Left lung (tissue), 10 donors: Measurements from ENCODE around the gene PABPN1. TPM values are rescaled to one million over a fixed set of nuclear protein-coding genes. Genes with fewer than 3 reads are reported as not detected.

Experiments used
- ATAC-seq: fragments of 200-7000 bp; cut with Tn5 transposase; one replicate; pipeline ENCODE4 v1.9.1; 2020; ENCODE audit warnings: moderate library complexity
- DNase-seq, 4 donors: peaks; one replicate each; pipeline ENCODE4 v3.0.0-alpha.2; 2013 to 2020
- H3K27ac ChIP-seq, 2 donors: fragments of 200-600 bp; sonication (generic) in 1 of 2; one replicate each; pipeline versions ENCODE4 v1.5.0 to v1.8.0; 2020 to 2021
- H3K27me3 ChIP-seq, 2 donors: fragments of 200-600 bp; sonication (generic) in 1 of 2; one replicate each; pipeline versions ENCODE4 v1.5.0 to v1.8.0; 2020 to 2021
- H3K36me3 ChIP-seq, 2 donors: fragments of 200-600 bp; sonication (generic) in 1 of 2; one replicate each; pipeline versions ENCODE4 v1.5.0 to v1.8.0; 2020 to 2021
- H3K4me1 ChIP-seq, 2 donors: fragments of 200-600 bp; one replicate each; pipeline ENCODE4 v1.8.0; 2021
- H3K4me3 ChIP-seq, 2 donors: fragments of 200-600 bp; sonication (generic) in 1 of 2; one replicate each; pipeline versions ENCODE4 v1.5.0 to v1.8.0; 2020 to 2021; ENCODE audit warnings: mild to moderate bottlenecking in 1 of 2
- H3K9me3 ChIP-seq, 2 donors: fragments of 200-600 bp; sonication (generic) in 1 of 2; one replicate each; pipeline versions ENCODE4 v1.5.0 to v1.8.0; 2020 to 2021
- intact Hi-C, 2 donors: fragments of 100-400 bp; cut with DNase I; formaldehyde crosslinking; loops; one replicate each; pipeline versions ENCODE4 v1.11.2 to v1.14.2; 2022
- polyA plus RNA-seq, 6 donors: library from polyadenylated mRNA; unstranded; fragments of 120-200 nt; gene quantifications; one replicate each; pipeline ENCODE4 v1.2.1, GENCODE V29; 2013; ENCODE audit not compliant: insufficient read length in 6 of 6
- total RNA-seq, 2 donors: library from RNA; stranded (reverse); fragmentation: NEBNext Ultra II Directional; extraction: Animal tissue kit (Norgen Biotek cat#: 25700); gene quantifications; one replicate each; pipeline ENCODE4 v1.2.1, GENCODE V29; 2021
- TF ChIP-seq, protein P1 (sequence below), 2 donors: fragments of 200-600 bp; sonication (generic) in 1 of 2; IDR thresholded peaks; one replicate each; pipeline versions ENCODE4 v1.5.0 to v1.8.0; 2021; ENCODE audit warnings: antibody characterized with exemption in 2 of 2
- donor health status: DM: no; HTN: yes; CAD: no.
- donor health status: DM: no; HTN: no; CAD: no.

Gene PABPN1
- total and polyA plus RNA-seq, 8 donors, result 119 to 256 (median 198) TPM

DNA sequence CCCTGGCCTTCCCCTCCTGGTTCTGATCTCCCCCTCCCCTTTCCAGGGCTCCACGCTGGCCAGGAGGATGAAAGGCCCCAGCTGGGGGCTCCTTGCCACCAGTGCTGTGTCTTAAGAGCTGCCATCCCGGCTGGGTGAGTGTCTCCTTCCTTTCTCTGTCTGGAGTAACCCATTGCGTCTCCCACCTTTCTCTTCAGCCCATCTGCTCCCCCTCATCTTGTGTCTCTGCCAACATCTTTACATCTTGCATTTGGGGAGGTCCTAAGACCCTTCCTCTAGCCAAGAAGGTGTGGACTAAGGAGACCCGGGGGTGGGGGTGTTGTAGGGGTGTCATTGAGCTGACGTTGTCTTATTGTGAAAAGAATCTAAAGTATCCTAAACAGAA, 14.1 kb upstream of the PABPN1 start:
- Histone ChIP-seq H3K4me3 (peak overlapping the region; percentile 82 to 85), H3K27ac (peak overlapping the region; percentile 78 to 84), H3K4me1 (peaks cover 25 to 41% of the 10 kb centered on the region in 2 donors), H3K36me3 (peaks cover 0 to 31% of the 10 kb centered on the region in 2 donors), H3K9me3 (no peaks in the 10 kb centered on the region), H3K27me3 (no peaks in the 10 kb centered on the region)
- DNase-seq (no peak), ATAC-seq (no peak)
- intact Hi-C loops, result no loop called here
- TF ChIP-seq, protein P1, sequence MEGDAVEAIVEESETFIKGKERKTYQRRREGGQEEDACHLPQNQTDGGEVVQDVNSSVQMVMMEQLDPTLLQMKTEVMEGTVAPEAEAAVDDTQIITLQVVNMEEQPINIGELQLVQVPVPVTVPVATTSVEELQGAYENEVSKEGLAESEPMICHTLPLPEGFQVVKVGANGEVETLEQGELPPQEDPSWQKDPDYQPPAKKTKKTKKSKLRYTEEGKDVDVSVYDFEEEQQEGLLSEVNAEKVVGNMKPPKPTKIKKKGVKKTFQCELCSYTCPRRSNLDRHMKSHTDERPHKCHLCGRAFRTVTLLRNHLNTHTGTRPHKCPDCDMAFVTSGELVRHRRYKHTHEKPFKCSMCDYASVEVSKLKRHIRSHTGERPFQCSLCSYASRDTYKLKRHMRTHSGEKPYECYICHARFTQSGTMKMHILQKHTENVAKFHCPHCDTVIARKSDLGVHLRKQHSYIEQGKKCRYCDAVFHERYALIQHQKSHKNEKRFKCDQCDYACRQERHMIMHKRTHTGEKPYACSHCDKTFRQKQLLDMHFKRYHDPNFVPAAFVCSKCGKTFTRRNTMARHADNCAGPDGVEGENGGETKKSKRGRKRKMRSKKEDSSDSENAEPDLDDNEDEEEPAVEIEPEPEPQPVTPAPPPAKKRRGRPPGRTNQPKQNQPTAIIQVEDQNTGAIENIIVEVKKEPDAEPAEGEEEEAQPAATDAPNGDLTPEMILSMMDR (IDR thresholded peaks at IDR 0.05), result no peak

DNA sequence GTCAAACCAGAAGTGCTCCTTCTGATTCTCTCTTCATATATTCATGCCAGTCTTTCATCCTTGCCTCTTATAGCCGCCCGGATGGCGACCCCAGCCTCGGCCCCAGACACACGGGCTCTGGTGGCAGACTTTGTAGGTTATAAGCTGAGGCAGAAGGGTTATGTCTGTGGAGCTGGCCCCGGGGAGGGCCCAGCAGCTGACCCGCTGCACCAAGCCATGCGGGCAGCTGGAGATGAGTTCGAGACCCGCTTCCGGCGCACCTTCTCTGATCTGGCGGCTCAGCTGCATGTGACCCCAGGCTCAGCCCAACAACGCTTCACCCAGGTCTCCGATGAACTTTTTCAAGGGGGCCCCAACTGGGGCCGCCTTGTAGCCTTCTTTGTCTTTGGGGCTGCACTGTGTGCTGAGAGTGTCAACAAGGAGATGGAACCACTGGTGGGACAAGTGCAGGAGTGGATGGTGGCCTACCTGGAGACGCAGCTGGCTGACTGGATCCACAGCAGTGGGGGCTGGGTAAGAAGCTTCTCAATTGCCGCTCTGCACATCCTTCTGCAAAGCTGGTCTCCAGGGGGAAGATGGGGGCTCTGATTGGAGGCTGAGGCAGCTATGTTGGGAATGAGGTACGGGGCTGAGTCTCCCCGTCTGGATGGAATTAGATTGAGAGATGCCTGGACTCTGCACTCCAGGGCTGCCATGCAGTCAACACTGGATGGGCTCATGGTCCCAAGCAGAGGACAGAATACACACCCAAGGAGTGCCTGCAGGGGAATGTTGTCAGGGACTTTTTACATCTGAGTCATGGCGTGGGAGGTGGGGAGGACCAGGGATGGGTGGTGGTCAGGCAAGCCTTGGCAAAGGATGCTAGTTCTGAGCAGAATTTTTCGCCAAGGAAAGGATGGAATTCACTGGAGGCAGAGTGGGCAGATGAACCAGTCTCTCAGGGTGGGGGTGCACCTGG, 13.3 kb upstream of the PABPN1 start:
- intact Hi-C loops, result no loop called here
- Histone ChIP-seq H3K9me3 (no peaks in the 10 kb centered on the region), H3K4me3 (peak overlapping the region; percentile 82 to 85), H3K36me3 (peaks cover 0 to 35% of the 10 kb centered on the region in 2 donors), H3K27ac (peak overlapping the region in 1 of 2 donors; percentile 78), H3K27me3 (no peaks in the 10 kb centered on the region), H3K4me1 (peaks cover 25 to 39% of the 10 kb centered on the region in 2 donors)
- DNase-seq, result no peak
- ATAC-seq, result no peak
- TF ChIP-seq, protein P1 (IDR thresholded peaks at IDR 0.05), result no peak

DNA sequence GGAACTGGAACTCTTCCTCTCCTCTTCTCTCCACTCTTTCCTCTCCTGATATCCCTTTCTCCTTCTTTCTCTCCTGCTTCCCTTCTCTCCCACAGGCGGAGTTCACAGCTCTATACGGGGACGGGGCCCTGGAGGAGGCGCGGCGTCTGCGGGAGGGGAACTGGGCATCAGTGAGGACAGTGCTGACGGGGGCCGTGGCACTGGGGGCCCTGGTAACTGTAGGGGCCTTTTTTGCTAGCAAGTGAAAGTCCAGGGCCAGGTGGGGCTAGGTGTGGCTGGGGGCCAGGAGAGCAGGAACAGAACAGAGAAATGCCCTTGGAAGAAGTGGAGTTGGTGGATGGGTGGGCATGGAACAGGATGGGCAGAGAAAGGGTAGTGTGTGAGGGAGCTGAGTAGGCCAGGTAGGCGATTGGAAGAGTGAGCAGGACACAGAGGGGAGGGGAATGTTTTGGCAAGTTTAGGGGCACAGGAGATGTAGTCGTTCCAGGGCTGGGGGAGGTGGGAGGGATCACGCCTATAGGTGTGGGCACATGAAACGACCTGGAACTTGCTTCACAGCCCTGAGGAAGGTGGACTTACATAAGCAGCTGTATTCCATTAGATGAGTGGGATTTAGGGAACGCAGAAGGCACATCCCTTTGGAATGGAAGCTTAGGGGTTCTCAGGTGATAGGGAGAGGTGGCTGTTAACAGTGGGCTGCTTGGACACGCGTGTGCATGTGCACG, 12.4 kb upstream of the PABPN1 start:
- DNase-seq (no peak), ATAC-seq (no peak)
- Histone ChIP-seq H3K4me1 (peaks cover 25 to 37% of the 10 kb centered on the region in 2 donors), H3K27ac (no peak overlapping the region), H3K4me3 (no peak overlapping the region), H3K36me3 (peaks cover 0 to 35% of the 10 kb centered on the region in 2 donors), H3K27me3 (no peaks in the 10 kb centered on the region), H3K9me3 (no peaks in the 10 kb centered on the region)
- intact Hi-C loops, result no loop called here
- TF ChIP-seq, protein P1 (IDR thresholded peaks at IDR 0.05), result no peak

DNA sequence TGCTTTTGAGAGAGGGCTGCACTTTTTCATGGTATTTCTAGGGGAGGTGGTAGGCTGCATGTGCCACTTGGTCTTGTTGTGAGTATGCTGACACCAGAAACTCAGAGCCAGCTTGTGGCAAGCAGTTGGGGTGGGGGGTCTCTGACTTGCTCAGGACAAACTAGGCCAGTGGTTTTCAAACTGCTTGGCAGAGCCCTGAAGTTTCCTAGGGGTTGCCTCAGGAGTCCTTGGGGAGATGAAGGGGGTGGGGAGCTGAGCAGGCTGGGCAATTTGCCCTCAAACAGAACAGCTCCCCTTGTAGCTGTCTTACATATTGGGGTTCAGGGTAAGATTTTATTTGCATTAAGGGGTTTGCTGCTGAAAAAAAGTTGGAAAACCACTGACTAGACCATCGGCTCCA, 10.7 kb upstream of the PABPN1 start:
- TF ChIP-seq, protein P1 (IDR thresholded peaks at IDR 0.05), result no peak

DNA sequence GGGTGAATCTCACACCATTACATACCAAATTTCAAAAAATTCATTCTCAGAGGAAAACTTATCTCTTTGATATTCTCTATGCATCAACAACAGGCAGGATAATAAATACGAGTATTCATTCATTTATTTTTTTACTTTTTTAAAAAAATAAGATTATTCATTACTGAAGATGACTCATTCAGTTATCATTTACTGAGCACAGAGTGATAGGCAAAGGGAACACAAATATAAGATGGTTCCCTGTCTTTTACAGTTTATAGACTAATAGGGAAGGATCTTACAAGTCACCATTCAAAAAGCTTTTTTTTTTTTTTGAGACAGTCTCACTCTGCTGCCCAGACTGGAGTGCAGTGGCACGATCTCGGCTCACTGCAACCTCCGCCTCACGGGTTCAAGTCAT, 5.0 kb upstream of the PABPN1 start:
- intact Hi-C loops, result no loop called here
- Histone ChIP-seq H3K4me1 (peaks cover 4 to 8% of the 10 kb centered on the region in 2 donors), H3K27me3 (no peaks in the 10 kb centered on the region), H3K9me3 (no peaks in the 10 kb centered on the region), H3K36me3 (peaks cover 0 to 21% of the 10 kb centered on the region in 2 donors), H3K4me3 (no peak overlapping the region), H3K27ac (no peak overlapping the region)
- ATAC-seq (no peak), DNase-seq (no peak)
- TF ChIP-seq, protein P1 (IDR thresholded peaks at IDR 0.05), result no peak

More for the DNA sequence above, 10.7 kb upstream of the PABPN1 start:
- ATAC-seq, result no peak
- intact Hi-C loops, result no loop called here
- no peak overlapping the region for H3K27ac ChIP-seq
- no peaks in the 10 kb centered on the region for H3K27me3 ChIP-seq
- peaks cover 0 to 35% of the 10 kb centered on the region in 2 donors for H3K36me3 ChIP-seq
- no peak overlapping the region for H3K4me3 ChIP-seq
- H3K4me1 ChIP-seq, result peaks cover 25 to 35% of the 10 kb centered on the region in 2 donors
- no peak for DNase-seq
- no peaks in the 10 kb centered on the region for H3K9me3 ChIP-seq
